Activated naive CD4-positive, alpha-beta T cell treated with anti-CD3 and anti-CD28 coated beads, Interleukin-2, amount 50 U/mL, for 16 hours (primary cell): ENCODE measurements around the gene IPO4.

Source experiments
- DNase-seq: peaks from one replicate; pipeline ENCODE4 v3.0.0-alpha.2; 2020

The IPO4 gene

DNA sequence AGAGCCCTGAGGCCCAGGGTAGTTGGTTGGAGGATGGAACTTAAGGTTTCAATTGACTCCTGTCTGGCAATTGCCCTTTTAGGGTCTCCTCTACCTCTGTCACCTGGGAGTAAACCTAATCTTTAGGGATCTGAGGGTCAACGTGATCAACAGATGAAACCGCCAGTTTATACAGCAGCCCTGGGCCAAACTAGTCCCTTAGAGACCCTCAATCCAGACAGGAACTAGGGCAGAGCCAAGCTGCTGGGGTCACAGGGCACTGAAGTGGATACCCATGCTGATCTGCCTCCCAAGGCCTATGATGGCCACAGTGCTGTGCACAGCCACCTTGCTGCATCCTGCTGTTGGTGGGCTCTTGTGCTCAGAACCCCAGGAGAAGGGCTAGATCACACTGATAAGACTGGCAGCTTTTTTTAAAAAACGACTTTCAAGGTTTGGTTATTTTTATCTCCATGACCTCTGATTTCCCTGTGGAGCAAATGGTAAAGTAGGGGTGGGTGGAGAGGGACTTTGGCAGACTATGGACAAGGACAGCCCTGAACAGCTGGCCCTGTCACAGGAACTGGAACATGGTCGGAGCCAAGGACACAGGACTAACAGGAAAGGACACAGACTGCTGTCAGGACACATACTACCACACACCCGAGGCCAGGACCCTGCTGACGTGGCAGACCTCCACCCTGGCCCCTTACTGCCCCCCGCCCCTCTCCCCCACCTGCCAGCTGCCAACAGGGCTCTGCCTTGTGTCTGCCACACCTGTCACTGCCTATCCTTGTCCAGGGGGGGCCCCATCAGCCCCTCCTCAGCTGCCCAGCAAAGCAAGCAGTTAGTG is 57.7 kb downstream of the IPO4 start:
- DNase-seq: no peak

DNA sequence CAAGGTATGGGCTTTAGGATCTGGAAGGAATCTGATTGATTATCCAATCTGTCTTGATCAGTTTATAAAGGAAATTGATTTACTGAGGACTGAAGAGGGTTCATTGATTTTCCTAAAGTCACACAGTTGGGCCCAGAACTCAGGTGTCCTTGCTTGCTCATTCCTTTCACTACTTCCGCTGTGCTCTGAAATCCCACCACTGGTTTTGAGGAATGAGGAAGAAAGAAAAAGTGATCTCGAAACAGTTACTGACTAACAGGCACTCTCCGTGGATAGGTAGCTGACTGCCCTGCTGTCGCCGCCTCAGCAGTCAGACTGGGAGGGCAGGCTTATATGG is 58.3 kb downstream of the IPO4 start, which contains the start of gene FITM1:
TSS of gene FITM1 (plus strand) at position 280 of the 337 bp plus-strand sequence. CDS start 905 bp downstream, outside the sequence.
- DNase-seq: no peak
